ENCODE results near the gene ZDHHC9.
"Not testable (repeated sequence)": the region's sequence is repeated elsewhere in the genome, so short reads cannot be mapped to it uniquely, and the experiment has no call there.

The ZDHHC9 gene

DNA sequence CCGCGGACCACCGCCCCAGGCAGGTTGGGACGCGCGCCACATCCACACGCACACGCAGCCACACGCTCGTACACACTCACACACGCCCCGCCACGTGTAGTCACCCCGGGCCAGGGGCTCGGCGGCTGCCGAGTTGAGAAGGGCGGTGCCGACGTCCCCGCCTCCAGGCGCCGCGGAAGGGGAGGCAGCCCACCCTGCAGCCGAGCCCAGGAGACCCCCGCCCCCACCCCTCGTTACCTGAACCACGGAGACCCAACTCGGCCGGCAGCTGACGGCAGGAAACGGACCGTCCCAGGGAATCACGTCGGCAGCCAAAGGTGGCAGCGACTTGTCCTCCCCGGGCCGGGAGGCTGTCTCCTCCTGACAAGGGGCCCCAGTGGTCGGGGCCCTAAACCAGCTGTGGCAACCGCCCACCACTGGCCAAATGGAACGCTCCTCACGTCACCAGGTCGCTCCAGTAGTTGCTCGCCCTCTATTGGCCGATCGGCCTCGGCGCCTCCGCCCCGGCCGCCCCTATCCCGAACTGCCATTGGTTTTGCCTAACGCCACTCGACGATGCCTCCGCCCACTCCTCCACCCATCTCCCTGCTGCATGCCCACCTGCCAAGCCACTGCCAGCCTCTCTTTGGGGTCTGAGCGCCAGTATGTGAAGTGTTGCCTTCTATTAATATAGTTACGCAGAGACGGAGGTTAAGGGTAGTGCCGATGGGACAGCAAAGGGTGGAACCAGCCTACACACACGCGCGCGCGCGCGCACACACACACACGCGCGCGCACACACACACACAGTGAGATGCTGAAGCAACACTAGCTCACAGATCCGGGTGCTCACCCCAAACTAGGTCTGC lies at the start of gene ZDHHC9:
Gene ZDHHC9, minus strand, starts transcription at position 428 of the 848 bp plus-strand sequence. CDS start 1,941 bp downstream, outside the sequence.
- peak; percentile 84 for DNase-seq

DNA sequence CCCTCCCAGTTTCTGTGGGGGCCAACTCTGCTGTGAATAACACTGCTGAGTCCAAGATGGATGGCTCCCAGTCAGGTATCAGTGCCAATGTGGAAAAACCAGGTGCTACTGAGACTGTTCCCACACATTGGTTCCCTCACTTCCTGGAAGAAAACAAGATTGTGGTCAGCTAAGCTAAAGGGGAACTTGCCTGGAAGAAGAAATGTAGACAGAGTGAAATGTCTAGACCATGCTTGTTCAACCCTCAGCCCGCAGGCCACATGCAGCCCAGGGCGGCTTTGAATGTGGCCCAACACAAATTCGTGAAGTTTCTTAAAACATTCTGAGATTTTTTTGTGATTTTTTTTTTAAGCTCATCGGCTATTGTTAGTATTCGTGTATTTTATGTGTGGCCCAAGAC lies 33.7 kb upstream of the ZDHHC9 start:
- DNase-seq: no peak

DNA sequence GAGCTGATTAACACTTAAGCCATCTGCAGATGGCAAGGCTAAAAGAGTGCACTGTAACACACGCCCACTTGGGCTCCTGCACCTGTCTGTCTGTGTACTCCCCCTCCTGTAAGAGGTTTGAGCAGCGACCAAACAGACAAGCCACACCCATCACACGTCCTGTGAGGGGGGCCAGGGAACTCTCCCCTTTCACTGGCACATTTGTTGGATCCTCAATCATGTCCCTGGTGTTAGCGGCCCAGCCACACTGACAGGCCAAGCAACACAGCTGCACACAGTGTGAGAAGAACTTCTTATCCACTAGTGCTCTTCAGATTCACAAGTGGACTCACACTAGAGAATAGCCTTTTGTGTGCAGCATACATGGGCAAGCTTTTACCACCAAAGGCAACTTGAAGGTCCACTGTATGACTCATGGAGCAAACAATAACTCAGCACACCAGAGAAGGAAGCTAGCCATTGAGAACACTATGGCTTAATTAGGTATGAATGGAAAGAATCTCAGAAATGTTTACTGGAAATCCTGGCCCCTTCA lies 33.2 kb upstream of the ZDHHC9 start:
- DNase-seq: peak; percentile 93

DNA sequence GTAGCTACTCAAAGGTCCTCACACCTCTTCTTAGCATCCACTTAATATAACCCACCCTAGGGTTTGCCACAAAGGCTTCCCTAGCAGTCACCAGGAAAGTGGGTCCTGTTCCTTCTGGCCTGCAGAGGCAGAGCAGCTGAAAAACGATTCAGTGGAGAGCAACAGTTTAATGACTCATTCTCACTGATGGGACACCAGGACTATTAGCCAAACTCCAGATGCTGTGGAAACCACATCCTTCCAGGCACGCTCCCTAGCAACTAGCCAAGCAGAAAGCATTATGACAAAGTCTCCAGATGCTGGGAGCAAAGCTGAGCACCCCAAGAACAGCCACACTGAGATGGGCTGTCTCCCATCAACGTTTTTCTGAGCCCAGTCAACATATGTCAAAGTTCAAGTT lies 32.0 kb upstream of the ZDHHC9 start:
- DNase-seq: peak; percentile 28

DNA sequence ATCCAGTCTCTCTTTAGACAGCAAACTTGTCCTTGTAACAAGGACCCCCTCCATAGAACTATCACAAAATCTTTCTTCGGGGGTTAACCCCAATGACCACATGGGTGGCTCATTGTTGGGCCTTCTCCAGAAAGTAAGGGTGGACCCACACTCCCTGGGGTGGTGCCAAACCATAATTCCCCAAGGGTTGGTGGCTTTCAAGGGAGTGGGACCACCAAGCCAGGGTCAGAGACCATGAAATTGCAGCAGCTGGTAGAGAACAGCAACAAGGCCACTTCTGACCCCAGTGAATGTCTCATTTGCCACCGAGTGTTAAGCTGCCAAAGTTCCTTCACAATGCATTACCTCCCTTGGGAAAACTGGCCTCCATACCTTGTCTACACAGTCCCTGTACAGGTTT lies 28.8 kb upstream of the ZDHHC9 start:
- no peak for DNase-seq

DNA sequence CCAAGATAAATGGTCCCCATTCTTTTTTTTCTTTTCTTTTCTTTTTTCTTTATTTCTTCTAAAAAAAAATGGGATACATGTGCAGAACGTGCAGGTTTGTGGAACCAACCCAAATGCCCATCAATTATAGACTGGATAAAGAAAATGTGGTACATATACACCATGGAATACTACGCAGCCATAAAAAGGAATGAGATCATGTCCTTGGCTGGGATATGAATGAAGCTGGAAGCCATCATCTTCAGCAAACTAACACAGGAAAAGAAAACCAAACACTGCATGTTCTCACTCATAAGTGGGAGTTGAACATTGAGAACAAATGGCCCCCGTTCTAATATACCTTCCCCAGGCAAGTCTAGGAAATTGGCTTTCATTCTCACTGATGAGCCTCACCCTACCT lies 22.6 kb upstream of the ZDHHC9 start:
- DNase-seq: not testable (repeated sequence)

DNA sequence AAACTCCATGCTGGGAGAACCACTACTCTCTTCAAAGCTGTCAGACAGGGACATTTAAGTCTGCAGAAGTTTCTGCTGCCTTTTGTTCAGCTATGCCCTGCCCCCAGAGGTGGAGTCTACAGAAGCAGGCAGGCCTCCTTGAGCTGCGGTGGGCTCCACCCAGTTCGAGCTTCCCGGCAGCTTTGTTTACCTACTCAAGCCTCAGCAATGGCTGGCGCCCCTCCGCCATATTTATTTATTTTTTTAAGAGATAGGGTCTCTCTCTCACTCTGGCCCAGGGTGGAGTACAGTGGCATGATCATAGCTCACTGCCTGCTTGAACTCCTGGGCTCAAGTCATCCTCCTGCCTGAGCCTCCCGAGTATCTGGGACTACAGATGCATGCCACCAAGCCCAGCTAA lies 15.4 kb upstream of the ZDHHC9 start:
- DNase-seq: not testable (repeated sequence)

DNA sequence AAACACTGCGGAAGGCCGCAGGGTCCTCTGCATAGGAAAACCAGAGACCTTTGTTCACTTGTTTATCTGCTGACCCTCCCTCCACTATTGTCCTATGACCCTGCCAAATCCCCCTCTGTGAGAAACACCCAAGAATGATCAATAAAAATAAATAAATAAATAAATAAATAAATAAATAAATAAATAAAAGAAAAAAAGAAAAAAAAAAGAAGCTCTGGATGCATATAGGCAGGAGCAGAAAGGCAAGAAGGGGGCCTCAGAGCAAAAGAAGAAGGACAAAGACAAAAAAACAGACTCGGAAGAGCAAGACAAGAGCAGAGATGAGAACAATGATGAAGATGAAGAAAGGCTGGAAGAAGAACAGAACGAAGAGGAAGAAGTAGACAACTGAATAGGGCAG lies 8.1 kb upstream of the ZDHHC9 start:
- DNase-seq: not testable (repeated sequence)

DNA sequence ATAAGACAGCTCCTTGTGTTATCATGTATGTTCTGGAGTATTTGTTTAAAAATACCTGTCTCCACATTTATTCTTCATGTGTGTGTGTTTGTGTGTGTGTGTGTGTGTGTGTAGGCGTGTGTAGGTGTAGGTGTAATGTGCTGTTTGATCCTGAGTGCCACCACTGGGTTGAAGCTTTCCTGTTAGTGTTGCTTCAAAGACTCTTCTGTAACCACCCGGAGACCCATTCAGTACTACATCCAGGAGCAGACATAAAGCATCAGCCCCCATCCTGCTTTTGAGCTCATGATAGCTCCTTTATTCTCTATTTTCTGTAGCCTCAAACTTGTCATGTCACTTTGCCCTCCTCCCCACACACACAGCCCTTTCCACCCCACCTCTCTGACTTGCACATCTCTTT lies 3.0 kb upstream of the ZDHHC9 start:
- no peak for DNase-seq

DNA sequence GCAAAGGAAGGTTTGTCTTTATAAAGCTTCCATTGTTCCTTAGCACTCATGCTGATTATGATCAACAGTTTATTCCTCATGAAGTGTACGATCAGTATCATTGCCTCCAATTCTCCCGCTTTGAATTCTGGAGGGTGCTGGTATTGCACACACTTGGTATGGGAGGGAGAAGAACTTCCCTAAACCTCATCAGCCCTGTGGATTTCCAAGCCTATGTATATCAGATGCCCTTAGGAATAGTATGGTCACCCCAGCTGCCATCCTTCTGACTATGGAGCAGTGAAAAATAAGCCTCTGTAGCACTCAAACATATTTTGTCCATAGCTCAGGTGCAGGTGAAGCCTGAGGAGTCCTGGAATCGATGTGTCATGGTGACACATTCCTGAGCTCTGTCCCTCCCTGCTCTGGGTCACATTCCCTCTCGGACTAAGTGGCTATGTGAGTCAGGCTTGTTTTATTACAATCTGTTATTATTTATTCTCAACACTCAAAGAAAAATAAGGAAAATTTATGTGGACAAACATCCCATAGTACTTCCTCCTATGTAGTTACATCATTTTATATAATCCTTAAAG lies 2.0 kb upstream of the ZDHHC9 start:
- no peak for DNase-seq

DNA sequence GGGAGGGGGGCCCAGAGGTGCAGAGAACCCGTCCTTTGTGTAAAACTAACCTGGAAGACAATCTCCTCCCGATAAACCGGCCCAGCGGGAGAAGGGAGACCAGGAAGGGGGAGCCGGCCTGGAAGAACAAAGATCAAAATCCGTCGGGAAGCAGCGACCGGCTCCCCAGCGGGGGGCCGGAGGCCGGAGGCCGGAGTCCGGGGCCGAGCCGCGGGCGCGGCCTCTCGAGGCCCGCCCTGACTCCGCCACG lies 552 bp downstream of the ZDHHC9 start:
- DNase-seq: no peak

DNA sequence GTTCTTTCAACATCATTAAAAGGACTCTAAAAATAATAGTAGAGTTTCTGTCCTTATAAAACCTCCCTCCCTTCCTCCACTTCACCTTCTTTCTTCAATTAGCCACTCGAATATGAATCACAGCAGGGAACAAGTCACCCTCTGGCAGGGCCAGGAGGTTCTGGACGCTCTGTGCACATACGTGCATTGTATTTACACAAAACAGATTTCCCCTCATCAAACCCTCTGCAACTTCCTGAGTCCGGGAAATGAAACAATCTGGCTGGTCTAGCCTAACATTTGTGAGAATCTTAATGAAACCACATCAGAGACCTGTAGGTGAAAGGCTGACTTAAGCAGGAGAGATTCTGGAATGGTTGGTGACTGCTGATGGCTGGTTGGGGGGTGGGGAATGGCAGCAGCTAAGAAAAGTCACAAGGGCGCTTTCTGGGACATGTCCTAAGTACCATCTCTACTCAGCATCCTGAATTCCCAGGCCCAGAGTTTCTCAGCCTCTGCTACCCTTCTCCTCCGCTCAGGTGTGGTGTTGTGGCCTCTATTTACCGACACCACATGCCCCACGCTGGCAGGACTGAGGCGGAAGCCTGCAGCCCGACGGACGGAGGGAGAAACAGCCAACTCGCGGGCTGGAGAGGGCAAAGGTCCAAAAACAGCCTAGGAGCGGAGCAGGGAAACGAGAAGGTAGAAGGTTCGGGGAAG lies 1.0 kb downstream of the ZDHHC9 start:
- DNase-seq: no peak

DNA sequence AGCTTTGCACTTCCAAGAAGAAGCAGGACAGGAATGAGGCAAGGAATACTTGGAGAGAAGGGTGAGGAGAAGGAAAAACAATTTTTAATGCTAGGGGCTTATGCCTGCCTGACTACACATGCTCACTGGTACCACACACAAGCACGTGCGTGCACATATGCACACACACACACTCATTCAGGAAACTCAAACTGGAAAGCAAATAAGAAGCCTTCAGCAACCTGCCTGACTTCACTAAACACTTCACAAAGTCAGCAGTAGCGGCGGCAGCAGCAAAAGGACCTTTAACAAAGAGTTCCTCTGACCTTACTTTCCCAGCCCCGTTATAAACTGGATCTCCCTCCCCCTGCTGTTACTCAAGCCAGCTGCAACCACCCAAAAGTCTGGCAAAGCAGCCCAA lies 3.3 kb downstream of the ZDHHC9 start:
- DNase-seq: no peak

DNA sequence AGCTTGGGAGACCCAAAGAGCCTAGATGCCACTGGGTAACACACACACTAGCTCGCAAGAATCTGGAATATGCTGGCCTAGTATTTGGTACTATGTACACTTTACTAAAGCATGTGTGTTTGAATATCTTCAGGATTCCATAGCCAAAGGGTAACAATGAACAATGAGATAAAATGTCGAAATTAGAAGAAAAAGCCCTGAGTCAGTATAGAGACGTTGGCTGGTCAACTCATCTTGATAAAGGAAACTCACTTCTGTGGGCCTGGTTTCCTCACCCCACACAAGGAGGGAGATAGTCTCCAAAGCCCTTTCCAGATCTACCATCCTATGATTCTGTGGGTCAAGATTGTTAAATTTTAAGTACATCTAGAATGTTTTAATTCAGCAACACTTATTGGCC lies 6.9 kb downstream of the ZDHHC9 start:
- no peak for DNase-seq

DNA sequence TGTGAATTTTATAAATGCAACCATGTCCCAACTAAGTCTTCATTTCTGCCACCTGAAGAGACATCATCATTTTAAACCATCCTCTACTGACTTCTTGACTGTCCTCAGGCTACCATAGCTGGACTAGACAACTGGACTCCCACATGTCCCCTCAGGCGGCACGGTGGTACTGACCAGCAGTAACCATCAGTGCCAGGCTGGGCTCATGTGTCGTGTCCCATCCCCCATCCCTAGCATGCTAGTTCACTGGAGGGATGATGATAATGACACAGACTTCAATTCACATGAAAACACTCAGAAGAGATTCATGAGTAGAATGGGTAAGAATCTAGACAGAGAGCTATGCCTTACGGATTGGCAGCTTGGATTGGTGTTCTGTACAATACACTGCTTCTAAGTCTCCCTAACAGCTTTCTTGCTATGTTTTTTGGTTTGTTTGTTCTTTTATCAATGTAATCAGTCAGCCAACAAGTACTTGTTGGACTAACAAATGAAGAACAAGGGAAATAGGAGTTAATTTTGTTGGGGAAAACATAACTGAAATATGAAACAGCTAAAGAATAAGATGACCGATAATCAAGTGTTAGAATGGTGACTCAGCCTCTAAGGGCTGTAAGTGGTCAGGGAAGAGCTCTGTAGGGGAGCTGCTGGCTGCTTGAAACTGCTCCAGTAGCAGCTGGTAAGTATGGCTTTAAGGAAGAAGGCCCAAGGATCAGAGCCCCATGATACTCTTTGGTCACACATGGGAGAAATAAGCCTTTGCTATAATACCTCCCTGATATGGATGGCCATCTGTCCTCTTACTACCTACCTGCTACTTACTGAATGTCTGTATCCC lies 10.3 kb downstream of the ZDHHC9 start:
- peak; percentile 98 for DNase-seq

DNA sequence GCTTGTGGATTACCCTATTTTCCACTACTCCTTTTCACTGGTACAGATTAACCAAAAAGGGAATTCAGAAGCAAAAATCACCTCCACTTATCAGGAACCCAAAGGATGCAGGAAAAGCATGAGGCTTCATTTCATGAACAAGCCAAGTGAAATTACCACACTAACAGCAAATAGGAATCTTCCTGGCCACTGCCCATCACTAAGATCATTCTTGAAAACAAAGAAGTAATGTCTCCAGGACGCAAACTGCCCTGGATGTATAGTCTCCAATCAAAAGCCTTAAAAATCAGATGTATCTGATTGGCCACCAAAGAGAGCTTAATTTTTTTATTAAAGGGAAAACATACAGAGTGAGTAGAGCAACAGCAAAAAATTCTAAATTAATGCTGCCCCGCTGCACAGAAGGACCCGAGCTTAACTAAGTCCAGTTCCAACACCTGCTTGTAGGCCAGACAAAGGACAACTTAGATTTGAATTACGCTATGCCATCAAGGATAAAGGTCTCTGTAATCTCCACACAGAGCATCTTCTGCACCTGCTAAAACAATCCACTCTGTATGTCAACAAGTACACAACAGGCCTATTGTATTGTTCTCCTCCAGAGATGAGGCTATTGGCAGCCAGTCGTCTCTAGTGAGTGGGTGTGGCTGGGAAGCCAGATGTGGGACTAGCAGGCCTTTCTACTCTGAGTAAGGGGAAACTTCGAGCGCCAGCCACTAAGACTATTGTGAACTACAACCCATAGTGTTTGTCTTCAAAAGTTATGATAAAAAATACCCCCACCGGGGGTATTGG lies 12.4 kb downstream of the ZDHHC9 start:
- DNase-seq: no peak

DNA sequence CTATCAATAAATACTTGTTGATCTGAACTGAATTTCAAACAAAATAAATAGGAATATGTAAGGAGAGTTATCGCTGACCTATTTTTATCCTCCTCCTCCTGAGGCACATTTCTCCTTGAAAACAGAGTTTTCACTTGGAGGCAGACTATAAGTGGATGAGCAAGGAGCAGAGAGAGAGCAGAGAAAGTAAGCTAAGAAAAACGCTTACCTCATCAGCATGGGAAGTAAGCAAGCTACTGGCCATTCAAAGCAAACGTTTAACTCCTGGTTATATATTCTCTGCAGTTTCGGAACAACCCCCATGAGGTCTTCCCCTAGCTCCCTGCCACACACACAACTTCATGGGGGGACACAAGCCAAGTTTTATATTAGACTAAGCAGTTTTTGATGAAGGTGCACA lies 13.2 kb downstream of the ZDHHC9 start:
- DNase-seq: no peak

DNA sequence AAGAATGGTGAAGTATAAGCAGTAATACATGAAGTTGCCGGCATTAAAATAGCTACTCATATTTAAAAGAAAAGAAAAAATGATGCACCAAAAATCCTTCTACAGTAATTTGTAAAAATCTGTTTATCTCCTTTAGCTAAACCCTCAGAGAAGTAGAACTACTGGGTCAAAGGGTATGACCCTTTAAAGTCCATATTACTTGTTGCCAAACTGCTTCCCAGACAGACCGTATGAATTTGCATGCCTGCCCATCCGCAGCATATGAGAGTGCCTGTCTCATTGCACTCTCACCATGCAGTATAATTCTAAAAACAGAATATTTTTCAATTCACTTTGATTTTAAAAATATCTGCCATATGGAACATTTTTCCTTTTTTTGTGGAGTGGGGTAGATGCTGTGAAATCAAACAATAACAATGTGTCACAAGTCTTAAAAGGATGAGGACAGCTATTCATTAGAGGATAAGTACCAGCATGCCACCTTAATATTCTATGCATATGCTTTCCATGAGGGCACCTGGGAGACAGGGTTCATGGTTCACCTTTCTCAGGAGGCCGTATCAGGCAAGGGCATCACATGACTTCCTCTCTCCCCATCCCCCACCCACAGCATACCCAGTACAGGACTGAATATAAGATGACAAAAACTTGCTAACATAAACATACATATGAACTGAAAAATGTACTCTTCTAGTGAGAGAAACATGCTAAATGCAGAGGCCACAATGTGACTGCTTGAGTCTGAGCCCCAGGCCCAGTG lies 17.8 kb downstream of the ZDHHC9 start:
- DNase-seq: no peak

DNA sequence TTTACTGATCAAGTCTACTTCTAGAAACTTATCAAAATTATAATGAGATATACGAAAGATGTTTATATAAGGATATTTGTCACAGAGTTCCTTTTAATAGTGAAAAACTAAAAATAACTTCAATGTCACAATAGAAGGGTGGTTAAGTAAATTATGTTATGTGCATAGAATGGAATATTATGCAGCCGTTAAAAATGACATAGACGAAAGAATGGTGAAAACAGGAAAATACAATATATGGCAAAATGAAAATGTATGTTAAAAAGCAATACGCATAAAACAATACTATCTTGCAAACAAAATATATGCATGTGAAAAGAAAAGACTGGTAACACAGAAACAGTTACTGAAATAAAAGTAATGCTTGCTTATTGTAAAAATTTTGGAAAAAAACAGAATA lies 19.1 kb downstream of the ZDHHC9 start:
- no peak for DNase-seq

DNA sequence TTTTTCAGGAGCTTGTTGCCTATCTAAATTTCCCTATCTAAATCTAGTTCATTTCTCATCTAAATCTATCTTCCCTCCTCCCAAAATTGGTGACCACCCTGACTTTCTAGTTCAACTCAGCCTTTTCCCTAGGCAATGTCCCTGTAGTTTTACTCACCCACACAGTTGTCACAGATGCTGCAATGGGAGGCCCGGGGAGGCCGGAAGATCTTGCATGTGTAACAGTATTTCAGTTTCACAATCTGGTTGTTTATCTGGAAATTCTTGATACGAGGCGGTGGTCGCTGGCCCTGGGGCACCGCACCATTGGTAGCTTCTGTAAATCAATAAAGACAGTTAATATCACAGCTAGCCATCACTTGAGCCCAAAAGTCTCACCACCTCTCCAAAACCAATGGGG lies 20.2 kb downstream of the ZDHHC9 start:
- no peak for DNase-seq

DNA sequence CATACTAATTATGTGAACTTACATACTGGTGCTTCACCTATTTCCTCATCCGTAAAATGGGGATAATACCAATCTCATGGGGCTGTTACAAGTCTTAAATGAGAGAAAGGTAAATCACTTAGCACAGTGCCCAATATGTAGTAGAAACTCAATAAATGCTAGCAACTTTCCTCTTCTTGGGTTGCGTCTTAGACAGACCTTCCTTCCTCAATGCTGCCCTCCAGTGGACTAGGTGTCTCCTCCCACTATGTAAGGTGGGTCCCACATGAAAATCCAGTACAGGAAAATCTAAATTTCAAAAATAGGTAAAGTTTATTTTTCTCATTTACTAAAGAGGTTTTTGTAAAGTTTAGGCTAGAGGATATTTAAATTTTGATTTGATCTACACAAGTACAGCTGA lies 20.6 kb downstream of the ZDHHC9 start:
- DNase-seq: no peak

DNA sequence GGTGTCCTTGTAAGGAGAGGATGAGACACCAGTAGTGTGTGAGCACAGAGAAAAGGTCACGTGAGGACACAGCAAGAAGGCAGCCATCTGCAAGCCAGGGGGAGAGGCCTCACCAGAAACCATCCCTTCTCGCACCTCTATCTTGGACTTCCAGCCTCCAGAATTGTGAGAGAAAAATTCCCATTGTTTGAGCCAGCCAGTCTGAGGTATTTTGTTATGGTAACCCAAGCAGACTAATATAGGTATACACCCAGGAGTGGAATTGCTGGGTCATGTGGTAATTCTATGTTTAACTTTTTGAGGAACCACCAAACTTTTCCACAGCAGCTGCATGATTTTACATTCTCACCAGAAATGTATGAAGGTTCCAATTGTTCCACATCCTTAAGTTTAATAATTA lies 25.6 kb downstream of the ZDHHC9 start:
- DNase-seq: no peak
